ENCODE results near the gene CHAT.

CHAT gene

DNA sequence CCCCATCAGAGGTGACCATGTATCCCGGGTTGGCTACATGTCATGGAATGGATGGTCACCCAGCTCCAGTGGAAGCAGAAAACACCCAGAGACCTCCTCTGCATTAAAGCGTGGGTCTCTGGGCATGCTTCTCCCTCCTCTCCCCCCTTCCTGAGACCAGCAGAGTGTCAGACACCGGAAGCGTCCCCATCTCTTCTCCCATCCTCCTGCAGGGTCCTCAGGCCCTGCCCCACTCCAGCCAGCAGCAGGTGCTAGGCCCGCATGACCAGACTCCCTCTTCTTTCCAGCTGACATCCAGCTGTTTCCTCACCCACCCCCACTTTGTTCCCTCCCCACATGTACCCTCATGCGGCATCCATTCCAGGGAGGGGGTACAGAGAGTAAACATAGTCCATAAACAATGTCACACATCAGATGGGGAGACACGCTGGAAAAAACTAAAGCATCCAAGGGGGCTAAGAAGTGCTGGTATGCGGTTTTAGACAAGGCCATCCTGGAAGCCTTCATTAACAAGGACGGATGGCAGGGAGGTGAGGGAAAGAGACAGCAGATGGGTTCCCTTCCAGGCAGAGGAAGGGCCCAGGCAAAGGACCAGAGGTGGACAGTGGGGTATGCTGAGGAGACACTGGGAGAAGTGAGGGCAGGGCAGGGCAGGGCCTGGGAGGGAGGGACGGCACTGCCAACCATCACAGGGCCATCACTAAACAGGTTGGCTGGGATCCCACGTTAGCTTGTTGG, 16.2 kb upstream of the CHAT start:
- DNase-seq = no peak

GRCh38 chr10:49598164-49598856, 15.5 kb upstream of the CHAT start:
- no peak for DNase-seq

GRCh38 chr10:49598986-49599385, 14.9 kb upstream of the CHAT start:
- DNase-seq = no peak

GRCh38 chr10:49599546-49599945, 14.3 kb upstream of the CHAT start:
- DNase-seq = no peak

- DNase-seq = no peak
Measured at GRCh38 chr10:49600046-49600445, 13.8 kb upstream of the CHAT start.

- DNase-seq = no peak
Measured at GRCh38 chr10:49600781-49601400, 12.9 kb upstream of the CHAT start.

DNA sequence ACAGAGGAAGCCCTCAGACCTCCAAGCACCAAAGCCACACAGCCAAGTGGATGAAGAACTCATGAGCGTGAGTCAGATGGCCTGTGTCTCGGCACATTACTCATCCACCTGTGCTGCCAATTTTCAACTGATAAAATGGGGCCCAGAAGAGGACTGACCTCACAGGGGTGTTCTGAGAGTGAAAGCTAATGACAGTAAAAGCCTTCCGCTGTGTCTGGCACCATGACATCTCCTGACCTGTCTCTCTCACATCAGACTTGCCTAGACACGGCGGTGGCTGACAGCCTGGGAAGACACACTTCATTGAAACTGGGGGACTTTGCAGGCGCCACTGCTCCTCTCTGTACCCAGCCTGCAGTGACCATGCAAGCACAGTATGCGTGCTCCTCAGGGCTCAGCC, 12.0 kb upstream of the CHAT start:
- DNase-seq = no peak

DNA sequence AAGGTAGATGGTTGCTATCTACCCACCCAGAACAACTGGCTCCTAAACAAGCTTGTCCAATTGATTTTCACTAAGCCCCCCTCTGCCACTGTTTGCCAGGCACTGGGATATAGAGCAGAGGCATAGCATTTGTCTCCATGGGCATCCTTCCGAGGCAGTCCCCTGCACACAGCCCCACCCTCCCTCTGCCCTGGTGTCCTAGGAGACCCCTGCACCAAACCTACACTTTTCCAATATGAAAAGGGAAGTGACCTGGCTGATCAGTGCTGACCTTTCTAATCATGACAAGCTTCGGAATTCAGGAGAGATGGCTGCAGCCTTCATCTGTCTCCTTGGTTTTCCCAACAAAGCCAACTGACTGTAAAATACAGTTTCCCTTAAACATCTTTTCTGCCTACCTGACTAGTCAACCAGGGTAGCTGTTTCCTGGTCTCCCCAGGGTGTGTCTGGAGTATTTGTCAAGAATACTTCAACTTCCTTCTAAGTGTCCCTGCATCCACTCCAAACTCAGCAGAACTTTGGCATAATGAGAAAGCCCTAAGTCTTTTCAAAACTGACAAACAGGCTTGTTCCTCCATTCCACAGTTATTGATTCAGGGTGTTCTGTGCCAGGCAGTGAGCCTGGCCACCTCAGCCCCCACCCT, 11.3 kb upstream of the CHAT start:
- DNase-seq = no peak

- DNase-seq = no peak
Measured at GRCh38 chr10:49605216-49605938, 8.5 kb upstream of the CHAT start.

- no peak for DNase-seq
Measured at GRCh38 chr10:49605939-49606509, 7.8 kb upstream of the CHAT start.

DNA sequence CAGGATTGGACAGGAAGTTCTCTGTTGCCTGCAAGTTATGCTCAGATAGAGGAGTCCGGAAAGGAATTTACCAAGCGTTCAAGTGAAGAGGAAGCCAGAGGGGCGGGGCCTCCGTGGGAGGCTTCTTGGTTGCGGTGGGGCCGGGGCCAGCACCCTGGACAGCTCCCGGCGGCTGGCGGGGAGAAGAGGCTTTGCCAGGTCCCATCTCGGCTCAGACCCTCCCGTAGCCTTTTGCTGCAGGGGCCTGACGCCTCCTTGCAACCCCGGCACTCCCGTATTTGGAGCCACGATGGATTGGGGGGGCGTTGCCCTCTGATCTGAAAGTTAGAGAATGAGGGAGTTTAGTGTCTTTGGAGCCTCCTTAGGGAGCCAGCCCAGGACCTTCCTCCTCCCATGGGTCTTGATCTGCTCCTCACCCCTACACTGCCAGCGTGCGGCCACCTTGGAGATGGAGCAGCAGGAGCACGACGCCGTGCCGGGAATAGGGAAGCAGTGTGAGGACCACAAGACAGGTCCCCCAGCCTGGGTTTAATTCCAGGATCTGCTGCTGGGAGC, 6.8 kb upstream of the CHAT start:
- no peak for DNase-seq

DNA sequence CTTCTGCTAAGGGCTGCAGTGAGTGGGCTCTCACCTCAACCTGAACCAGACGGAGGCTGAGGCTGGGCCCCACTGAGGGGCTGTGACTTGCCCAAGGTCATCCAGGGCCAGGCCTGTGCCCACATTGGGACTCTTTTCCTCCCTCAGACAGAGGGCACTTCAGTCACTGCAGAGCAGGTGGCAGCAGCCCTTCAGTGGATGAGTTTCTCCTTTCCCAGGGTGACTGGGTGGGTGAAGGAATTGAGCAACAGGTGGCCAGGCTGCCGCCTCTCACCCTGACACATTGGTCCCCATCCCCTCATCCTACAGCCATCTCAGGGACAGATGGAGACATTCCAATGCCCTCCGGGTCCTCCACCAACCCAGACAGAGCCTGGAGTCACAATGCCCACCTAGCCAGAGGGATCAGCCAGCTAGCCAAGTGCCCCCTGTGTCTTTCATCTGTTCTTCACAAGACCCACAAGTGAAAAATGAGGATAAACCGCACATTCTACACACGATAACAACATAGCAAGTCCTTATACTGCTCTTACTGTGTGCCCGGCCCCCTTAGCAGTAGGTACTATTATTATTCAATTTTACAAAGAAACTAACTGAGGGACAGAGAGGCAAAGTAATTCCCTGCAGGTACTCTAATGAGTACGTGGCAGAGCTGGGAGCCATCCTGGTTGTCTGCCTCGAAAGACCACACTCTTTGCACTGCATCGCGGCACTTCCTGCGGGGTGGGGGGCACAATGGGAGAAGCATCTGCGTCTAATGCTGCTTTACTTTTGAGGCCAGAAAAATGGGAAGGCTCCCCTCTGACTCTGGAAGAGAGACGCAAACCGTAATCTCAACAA, 5.5 kb upstream of the CHAT start:
- DNase-seq = no peak

DNA sequence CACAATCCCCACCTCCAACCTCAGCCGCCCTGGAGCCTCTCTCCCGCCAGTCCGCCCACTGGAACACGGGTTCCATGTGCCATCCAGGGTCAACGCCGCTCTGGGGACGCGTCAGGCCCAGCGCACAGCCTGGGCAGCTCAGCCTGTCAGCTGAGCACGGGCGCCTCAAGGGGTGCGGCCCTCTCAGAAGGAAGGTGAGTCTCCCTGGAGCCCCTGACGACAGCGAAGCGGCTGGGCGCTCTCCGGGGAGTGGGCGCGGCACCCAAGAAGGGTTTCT, 4.9 kb upstream of the CHAT start:
- no peak for DNase-seq

- no peak for DNase-seq
Measured at GRCh38 chr10:49609283-49610113, 4.3 kb upstream of the CHAT start.

DNA sequence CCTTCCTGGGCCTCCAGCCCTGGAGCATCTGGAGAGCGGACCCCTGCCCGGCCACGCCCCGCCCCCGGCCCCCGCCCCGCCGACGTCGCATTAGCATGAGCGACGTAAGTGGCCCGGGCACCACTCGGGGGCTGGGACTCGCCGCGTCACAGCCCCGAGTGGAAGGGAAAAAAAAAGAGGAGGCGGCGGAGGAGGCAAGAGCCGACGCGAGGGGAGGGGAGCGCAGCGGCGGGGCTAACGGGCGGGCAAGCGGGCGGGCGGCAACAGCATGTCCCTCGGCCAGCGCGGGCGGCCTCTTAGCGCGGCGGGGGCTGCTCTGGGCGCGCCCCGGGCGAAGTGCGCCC, 3.8 kb upstream of the CHAT start, which contains the start of gene SLC18A3:
Gene SLC18A3, plus strand, starts transcription at position 197 of the 344 bp plus-strand sequence. CDS start 431 bp downstream, outside the sequence.
- DNase-seq = no peak

- DNase-seq = no peak
Measured at GRCh38 chr10:49610458-49611165, 3.2 kb upstream of the CHAT start.

- DNase-seq = no peak
Measured at GRCh38 chr10:49611166-49611815, 2.5 kb upstream of the CHAT start.

DNA sequence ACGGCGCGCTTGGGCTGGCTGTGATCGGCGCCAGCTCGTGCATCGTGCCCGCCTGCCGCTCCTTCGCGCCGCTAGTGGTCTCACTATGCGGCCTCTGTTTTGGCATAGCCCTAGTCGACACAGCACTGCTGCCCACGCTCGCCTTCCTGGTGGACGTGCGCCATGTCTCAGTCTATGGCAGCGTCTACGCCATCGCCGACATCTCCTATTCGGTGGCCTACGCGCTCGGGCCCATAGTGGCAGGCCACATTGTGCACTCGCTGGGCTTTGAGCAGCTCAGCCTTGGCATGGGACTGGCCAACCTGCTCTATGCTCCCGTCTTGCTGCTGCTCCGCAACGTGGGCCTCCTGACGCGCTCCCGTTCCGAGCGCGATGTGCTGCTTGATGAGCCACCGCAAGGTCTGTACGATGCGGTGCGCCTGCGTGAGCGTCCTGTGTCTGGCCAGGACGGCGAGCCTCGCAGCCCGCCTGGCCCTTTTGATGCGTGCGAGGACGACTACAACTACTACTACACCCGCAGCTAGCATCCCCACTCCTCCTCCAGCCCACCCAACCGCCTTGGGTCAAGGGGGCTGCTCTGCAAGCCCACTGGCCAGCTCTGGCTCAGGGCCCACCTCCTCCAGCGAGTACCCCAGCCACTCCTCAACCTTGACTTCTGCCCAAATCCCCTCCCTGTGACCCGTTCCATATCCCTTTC, 1.9 kb upstream of the CHAT start:
- DNase-seq = no peak

Data from NCI-H2029 (cell line).